LNCaP clone FGC (cell line): Measurements from ENCODE around the gene NAALADL2.

Experiments
- DNase-seq: peaks from one replicate; pipeline ENCODE4 v3.0.0-alpha.2; 2011; ENCODE audit warnings: low read depth
- H3K4me3 ChIP-seq: 2 replicates; pipeline ENCODE4 v1.5.1; 2011; ENCODE audit warnings: mild to moderate bottlenecking, low read depth, low read length, control low read depth
- CTCF ChIP-seq: IDR thresholded peaks from 2 replicates; pipeline ENCODE4 v1.5.1; 2012; ENCODE audit warnings: mild to moderate bottlenecking; ENCODE audit not compliant: control insufficient read depth, insufficient read depth; ENCODE audit errors: extremely low read depth

The NAALADL2 gene

GRCh38 chr3:175737646-175738572, 878.8 kb downstream of the NAALADL2 start:
- no peak for TF ChIP-seq CTCF
- DNase-seq, result no peak

GRCh38 chr3:175741951-175742350, 882.8 kb downstream of the NAALADL2 start:
- DNase-seq, result no peak
- H3K4me3 ChIP-seq, result no peak overlapping the region
- no peak for TF ChIP-seq CTCF

More at GRCh38 chr3:175737646-175738572, 878.8 kb downstream of the NAALADL2 start:
- H3K4me3 ChIP-seq, result no peak overlapping the region

GRCh38 chr3:175743733-175744400, 884.7 kb downstream of the NAALADL2 start:
- no peak for DNase-seq
- TF ChIP-seq CTCF, result no peak
- H3K4me3 ChIP-seq, result no peak overlapping the region

- TF ChIP-seq CTCF, result no peak
- DNase-seq, result no peak
- H3K4me3 ChIP-seq, result no peak overlapping the region
These were observed 887.2 kb downstream of the NAALADL2 start for GRCh38 chr3:175746308-175746707.

GRCh38 chr3:175748087-175748730, 889.1 kb downstream of the NAALADL2 start:
- no peak for TF ChIP-seq CTCF
- no peak overlapping the region for H3K4me3 ChIP-seq
- no peak for DNase-seq

- TF ChIP-seq CTCF, result no peak
- no peak overlapping the region for H3K4me3 ChIP-seq
- DNase-seq, result no peak
These were observed 890.8 kb downstream of the NAALADL2 start for GRCh38 chr3:175749981-175750380.
